Breast epithelium (tissue), 3 donors: ENCODE data around the gene NCBP3.

Experiments
- POLR2AphosphoS5 ChIP-seq, 3 donors: sonication (generic); formaldehyde crosslinking; IDR thresholded peaks; one replicate each; pipeline ENCODE4 v1.6.1; 2017; ENCODE audit warnings: antibody characterized with exemption in 3 of 3
- TF ChIP-seq, protein P1 (sequence below), 3 donors: fragments of 450-650 bp; IDR thresholded peaks; one replicate each; pipeline ENCODE4 v1.5.1; 2016 to 2017; ENCODE audit warnings: antibody characterized with exemption in 3 of 3, mild to moderate bottlenecking in 3 of 3, moderate library complexity in 3 of 3

DNA sequence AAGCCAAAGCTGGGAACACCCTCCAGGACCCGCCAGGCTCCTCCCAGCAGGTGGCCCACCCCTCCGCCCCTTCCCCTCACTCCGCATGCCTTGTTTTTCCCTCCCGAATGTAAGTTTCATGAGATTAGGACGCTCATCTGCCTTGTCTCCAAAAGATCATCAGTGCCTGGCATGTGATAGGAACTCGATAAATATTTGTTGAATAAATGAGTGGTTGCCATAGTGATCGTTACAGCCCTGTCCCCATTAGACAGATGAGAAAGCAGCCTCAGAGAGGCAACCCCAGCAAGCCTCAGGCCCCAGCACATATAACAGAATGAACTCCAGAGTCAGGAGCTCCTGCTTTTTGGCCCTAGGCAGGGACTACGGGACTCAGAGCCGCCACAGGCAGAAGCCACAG, 41.8 kb upstream of the NCBP3 start:
- TF ChIP-seq, protein P1, sequence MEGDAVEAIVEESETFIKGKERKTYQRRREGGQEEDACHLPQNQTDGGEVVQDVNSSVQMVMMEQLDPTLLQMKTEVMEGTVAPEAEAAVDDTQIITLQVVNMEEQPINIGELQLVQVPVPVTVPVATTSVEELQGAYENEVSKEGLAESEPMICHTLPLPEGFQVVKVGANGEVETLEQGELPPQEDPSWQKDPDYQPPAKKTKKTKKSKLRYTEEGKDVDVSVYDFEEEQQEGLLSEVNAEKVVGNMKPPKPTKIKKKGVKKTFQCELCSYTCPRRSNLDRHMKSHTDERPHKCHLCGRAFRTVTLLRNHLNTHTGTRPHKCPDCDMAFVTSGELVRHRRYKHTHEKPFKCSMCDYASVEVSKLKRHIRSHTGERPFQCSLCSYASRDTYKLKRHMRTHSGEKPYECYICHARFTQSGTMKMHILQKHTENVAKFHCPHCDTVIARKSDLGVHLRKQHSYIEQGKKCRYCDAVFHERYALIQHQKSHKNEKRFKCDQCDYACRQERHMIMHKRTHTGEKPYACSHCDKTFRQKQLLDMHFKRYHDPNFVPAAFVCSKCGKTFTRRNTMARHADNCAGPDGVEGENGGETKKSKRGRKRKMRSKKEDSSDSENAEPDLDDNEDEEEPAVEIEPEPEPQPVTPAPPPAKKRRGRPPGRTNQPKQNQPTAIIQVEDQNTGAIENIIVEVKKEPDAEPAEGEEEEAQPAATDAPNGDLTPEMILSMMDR (IDR thresholded peaks at IDR 0.05): no peak
- TF ChIP-seq POLR2AphosphoS5 (IDR thresholded peaks at IDR 0.05): no peak
